DND-41 (cell line): ENCODE results near the gene AJAP1.

Experiments
- ATAC-seq: fragments of 200-7000 bp; cut with Tn5 transposase; 3 replicates; pipeline ENCODE4 v1.9.1; 2021; ENCODE audit warnings: low read depth; ENCODE audit not compliant: insufficient read depth
- DNase-seq: peaks from one replicate; pipeline ENCODE4 v3.0.0-alpha.2; 2020
- H2AFZ ChIP-seq: 2 replicates; pipeline ENCODE4 v1.6.0; 2012; ENCODE audit warnings: low read depth, low read length
- H3K27ac ChIP-seq: 2 replicates; pipeline ENCODE4 v1.5.1; 2012; ENCODE audit warnings: low read length, inconsistent platforms
- H3K27me3 ChIP-seq: fragments of 200-600 bp; sonication (generic); 2 replicates; pipeline ENCODE4 v1.6.0; 2012; ENCODE audit warnings: low read length, mild to moderate bottlenecking, inconsistent platforms; ENCODE audit not compliant: insufficient read depth, poor library complexity
- H3K36me3 ChIP-seq: 2 replicates; pipeline ENCODE4 v1.5.1; 2012; ENCODE audit warnings: low read length, inconsistent platforms; ENCODE audit not compliant: insufficient read depth
- H3K4me1 ChIP-seq: 2 replicates; pipeline ENCODE4 v1.5.1; 2012; ENCODE audit warnings: mild to moderate bottlenecking, low read length; ENCODE audit not compliant: insufficient read depth
- H3K4me2 ChIP-seq: 2 replicates; pipeline ENCODE4 v1.6.0; 2012; ENCODE audit warnings: mild to moderate bottlenecking, moderate library complexity, low read length, inconsistent platforms; ENCODE audit not compliant: insufficient read depth
- H3K4me3 ChIP-seq, 2 experiments: fragments of 200-600 bp in 1 of 2; shearing (Covaris generic) in 1 of 2; 2 replicates each; pipeline ENCODE4 v1.5.1; 2012 to 2016; ENCODE audit warnings: inconsistent platforms in 2 of 2, low read length in 2 of 2, mild to moderate bottlenecking in 2 of 2, low read depth in 1 of 2, moderate library complexity in 1 of 2
- H3K79me2 ChIP-seq: 2 replicates; pipeline ENCODE4 v1.6.0; 2012; ENCODE audit warnings: low read length, inconsistent platforms; ENCODE audit not compliant: insufficient read depth
- H3K9ac ChIP-seq: 2 replicates; pipeline ENCODE4 v1.6.0; 2012; ENCODE audit warnings: low read depth, mild to moderate bottlenecking, inconsistent platforms, low read length, moderate library complexity
- H3K9me3 ChIP-seq: 2 replicates; pipeline ENCODE4 v1.5.1; 2012; ENCODE audit warnings: low read length, moderate library complexity, mild to moderate bottlenecking, inconsistent platforms; ENCODE audit not compliant: insufficient read depth, severe bottlenecking
- H4K20me1 ChIP-seq: 2 replicates; pipeline ENCODE4 v1.6.0; 2012; ENCODE audit warnings: low read length; ENCODE audit not compliant: insufficient read depth
- CTCF ChIP-seq: IDR thresholded peaks from 2 replicates; pipeline ENCODE4 v1.5.1; 2012; ENCODE audit warnings: borderline replicate concordance, low read length, moderate library complexity, mild to moderate bottlenecking; ENCODE audit not compliant: poor library complexity, severe bottlenecking; ENCODE audit errors: extremely low read depth
- EZH2 ChIP-seq: IDR thresholded peaks from 3 replicates; pipeline ENCODE4 v1.6.1; 2012; ENCODE audit warnings: borderline replicate concordance, low read depth, mild to moderate bottlenecking, moderate library complexity, low read length, inconsistent platforms; ENCODE audit not compliant: severe bottlenecking

The AJAP1 gene

GRCh38 chr1:4660917-4661594 lies 6.6 kb downstream of the AJAP1 start:
- no peaks in the 10 kb centered on the region for H3K36me3 ChIP-seq
- H3K79me2 ChIP-seq = no peaks in the 10 kb centered on the region
- no peak overlapping the region for H3K4me3 ChIP-seq
- ATAC-seq (no peak), DNase-seq (no peak)
- H3K27me3 ChIP-seq = peaks cover 6% of the 10 kb centered on the region
- peaks cover 5% of the 10 kb centered on the region; the same call in 1 of the 2 replicates for H4K20me1 ChIP-seq
- no peak overlapping the region for H2AFZ ChIP-seq
- no peak for TF ChIP-seq CTCF
- no peak overlapping the region for H3K4me2 ChIP-seq
- H3K9ac ChIP-seq = no peak overlapping the region
- H3K27ac ChIP-seq = no peak overlapping the region
- no peaks in the 10 kb centered on the region for H3K4me1 ChIP-seq
- no peaks in the 10 kb centered on the region for H3K9me3 ChIP-seq

GRCh38 chr1:4661595-4661917 lies 7.1 kb downstream of the AJAP1 start:
- no peak overlapping the region for H3K9ac ChIP-seq
- H2AFZ ChIP-seq = no peak overlapping the region
- H3K36me3 ChIP-seq = no peaks in the 10 kb centered on the region
- peaks cover 2% of the 10 kb centered on the region; the same call in 1 of the 2 replicates for H4K20me1 ChIP-seq
- no peak for DNase-seq
- H3K27ac ChIP-seq = no peak overlapping the region
- no peak for ATAC-seq
- no peak overlapping the region for H3K4me2 ChIP-seq
- H3K9me3 ChIP-seq = no peaks in the 10 kb centered on the region
- peaks cover 1% of the 10 kb centered on the region for H3K27me3 ChIP-seq
- no peak for TF ChIP-seq CTCF
- H3K4me3 ChIP-seq = no peak overlapping the region
- H3K4me1 ChIP-seq = no peaks in the 10 kb centered on the region
- H3K79me2 ChIP-seq = no peaks in the 10 kb centered on the region

- Histone ChIP-seq H4K20me1 (no peaks in the 10 kb centered on the region), H3K9ac (no peak overlapping the region), H3K79me2 (no peaks in the 10 kb centered on the region), H3K36me3 (no peaks in the 10 kb centered on the region), H2AFZ (no peak overlapping the region), H3K27me3 (no peaks in the 10 kb centered on the region), H3K4me2 (no peak overlapping the region), H3K9me3 (no peaks in the 10 kb centered on the region), H3K4me3 (no peak overlapping the region), H3K4me1 (no peaks in the 10 kb centered on the region), H3K27ac (no peak overlapping the region)
- DNase-seq = no peak
- ATAC-seq = no peak
- no peak for TF ChIP-seq EZH2
- TF ChIP-seq CTCF = no peak
Measured at GRCh38 chr1:4662168-4662567, 7.8 kb downstream of the AJAP1 start.

- no peak overlapping the region for H3K4me3 ChIP-seq
- H3K36me3 ChIP-seq = no peaks in the 10 kb centered on the region
- H3K79me2 ChIP-seq = no peaks in the 10 kb centered on the region
- no peaks in the 10 kb centered on the region for H4K20me1 ChIP-seq
- no peak for DNase-seq
- ATAC-seq = no peak
- H3K9ac ChIP-seq = no peak overlapping the region
- no peaks in the 10 kb centered on the region for H3K27me3 ChIP-seq
- no peak overlapping the region for H3K4me2 ChIP-seq
- no peaks in the 10 kb centered on the region for H3K4me1 ChIP-seq
- TF ChIP-seq EZH2 (no peak), CTCF (no peak)
- no peaks in the 10 kb centered on the region for H3K9me3 ChIP-seq
- no peak overlapping the region for H3K27ac ChIP-seq
- no peak overlapping the region for H2AFZ ChIP-seq
Measured at GRCh38 chr1:4662723-4663122, 8.3 kb downstream of the AJAP1 start.
